ENCODE measurements around the gene NOSIP. TPM values are rescaled to one million over a fixed set of nuclear protein-coding genes. Genes with fewer than 3 reads are reported as not detected.

The NOSIP gene
- total RNA-seq, 1 donor from 2014 or later: 45.5 TPM

- no peak for DNase-seq
- intact Hi-C loops (cut with DNase I): no loop called here
Measured at GRCh38 chr19:49596954-49597702, 16.8 kb upstream of the NOSIP start.

GRCh38 chr19:49596407-49596806 lies 16.1 kb upstream of the NOSIP start:
- intact Hi-C loops (cut with DNase I): no loop called here
- ATAC-seq (ENCODE audit: poor library complexity) (no peak), DNase-seq (no peak)

More at GRCh38 chr19:49596954-49597702, 16.8 kb upstream of the NOSIP start:
- no peak for ATAC-seq (ENCODE audit: poor library complexity)

GRCh38 chr19:49595819-49596404 lies 15.6 kb upstream of the NOSIP start:
- intact Hi-C loops (cut with DNase I): no loop called here
- no peak for DNase-seq
- no peak for ATAC-seq (ENCODE audit: poor library complexity)

DNA sequence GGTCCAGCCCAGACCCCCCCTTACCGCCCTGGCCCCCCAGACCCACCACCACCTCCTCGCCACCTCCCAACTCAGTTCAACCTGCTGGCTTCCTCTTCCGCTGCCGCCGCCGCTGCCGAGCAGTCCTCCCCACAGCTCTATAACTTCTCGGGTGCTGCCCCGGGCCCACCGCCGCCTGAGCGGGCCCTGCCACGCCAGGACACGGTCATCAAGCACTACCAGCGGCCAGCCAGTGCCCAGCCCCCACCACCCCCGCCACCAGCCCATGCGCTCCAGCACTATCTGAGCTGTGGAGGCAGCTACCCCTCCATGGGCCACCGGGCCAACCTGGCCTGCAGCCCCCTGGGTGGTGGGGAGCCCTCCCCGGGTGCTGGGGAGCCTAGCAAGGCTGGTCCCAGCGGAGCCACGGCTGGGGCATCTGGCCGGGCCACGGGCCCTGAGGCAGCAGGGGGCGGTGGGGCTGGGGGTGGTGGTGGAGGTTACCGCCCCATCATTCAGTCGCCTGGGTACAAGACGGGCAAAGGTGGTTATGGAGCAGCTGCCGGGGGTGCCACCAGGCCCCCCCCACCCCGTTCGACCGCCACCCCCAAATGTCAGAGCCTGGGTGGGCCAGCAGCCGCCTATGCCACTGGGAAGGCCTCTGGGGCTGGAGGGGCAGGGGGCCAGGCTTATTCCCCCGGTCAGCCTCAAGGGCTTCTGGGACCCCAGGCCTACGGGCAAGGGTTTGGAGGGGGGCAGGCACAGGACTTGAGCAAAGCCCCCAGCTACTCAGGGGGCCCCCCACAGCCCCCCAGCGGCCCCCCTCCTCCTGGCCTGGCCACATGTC lies 14.8 kb upstream of the NOSIP start:
- DNase-seq: no peak
- intact Hi-C loops (cut with DNase I): no loop called here
- ATAC-seq (ENCODE audit: poor library complexity): no peak

GRCh38 chr19:49594157-49594992 lies 14.0 kb upstream of the NOSIP start:
- DNase-seq (no peak), ATAC-seq (ENCODE audit: poor library complexity) (no peak)
- intact Hi-C loops (cut with DNase I): no loop called here

DNA sequence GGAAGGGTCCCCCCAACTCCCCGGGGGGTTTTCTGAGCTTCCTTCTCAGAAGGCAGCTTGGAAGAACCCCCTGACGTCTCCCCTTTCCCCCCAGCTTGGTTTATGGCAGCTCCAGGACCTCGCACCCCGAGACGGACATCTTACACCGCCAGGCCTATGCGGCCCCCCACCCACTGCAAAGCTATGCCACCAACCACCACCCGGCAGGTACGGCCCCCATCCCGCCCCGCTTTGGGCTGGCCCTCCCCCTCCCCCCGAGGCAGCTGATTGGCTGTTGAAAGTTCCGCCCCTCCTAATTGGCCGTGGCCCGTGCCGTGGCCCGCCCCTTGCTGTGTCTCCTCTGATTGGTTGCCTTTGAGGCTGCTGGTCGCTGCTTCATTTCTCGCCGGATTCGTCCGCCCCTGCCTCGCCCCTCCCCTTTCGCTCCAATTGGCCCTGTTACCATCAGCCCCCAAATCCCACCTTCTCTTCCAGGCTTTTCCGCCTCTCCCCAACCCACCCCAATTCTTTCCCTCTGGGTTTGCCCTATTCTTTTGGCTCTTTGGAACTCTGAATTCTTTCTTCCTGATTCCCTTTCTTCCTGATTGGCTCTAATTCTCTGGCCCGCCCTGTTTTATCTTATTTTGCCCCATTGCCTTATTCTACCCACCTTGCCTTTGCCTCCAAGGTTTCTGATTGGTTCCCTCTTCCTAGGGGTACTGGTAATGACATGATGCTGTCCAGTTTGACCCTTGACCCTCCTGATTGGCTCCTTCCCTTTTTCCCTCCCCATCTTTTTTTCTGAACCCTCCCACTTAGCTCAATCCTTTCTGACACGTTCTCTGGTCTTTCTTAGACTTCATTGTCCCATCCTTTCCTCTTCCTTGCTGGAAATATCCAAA lies 13.1 kb upstream of the NOSIP start:
- intact Hi-C loops (cut with DNase I): loop anchor here (2.0 kb wide), 1 partner anchor 45 kb away; no protein-coding TSS in a partner anchor
- peak; percentile 64 for ATAC-seq (ENCODE audit: poor library complexity)
- peak; percentile 95 for DNase-seq

- no peak for DNase-seq
- intact Hi-C loops (cut with DNase I): loop anchor here (2.0 kb wide), 1 partner anchor 46 kb away; no protein-coding TSS in a partner anchor
- ATAC-seq (ENCODE audit: poor library complexity): no peak
Measured at GRCh38 chr19:49592486-49593232, 12.3 kb upstream of the NOSIP start.

DNA sequence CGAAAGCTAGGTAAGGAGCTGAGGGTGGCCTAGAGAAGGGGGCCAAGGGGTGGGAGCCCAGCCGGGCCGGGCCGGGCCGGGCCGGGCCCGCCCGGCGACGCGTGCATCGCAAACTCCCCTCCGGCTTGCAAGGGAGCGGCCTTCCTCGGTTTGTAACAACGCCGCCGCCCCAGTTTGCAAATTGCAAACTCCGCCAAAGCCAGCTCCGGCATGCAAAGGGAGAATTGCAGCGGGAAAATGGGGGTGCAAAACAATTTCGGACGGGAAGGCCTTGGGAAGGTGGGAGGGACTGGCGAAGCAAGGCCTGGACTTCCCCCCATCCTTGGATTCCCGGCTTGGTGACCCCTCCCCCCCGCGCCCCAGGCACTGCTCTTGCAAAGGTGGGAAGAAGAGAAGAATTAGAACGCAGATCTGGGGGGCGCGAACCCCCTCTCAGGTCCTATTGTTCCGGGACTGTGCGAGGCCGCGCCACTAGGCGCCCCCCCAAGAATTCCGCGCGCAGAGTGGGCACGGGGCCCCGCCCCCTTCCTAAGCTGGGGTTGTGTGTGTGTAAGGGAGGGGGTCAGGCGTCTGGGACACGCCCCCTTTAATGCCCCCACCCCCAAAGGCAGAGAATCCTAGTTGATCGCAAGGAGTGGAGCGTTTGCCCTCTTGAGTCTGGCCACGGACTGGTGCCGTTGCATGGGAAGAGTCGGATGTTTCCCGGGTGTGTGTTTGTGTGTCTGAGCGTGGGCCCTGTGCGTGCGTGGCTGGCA lies 11.6 kb upstream of the NOSIP start:
- no peak for ATAC-seq (ENCODE audit: poor library complexity)
- DNase-seq: peak; percentile 66
- intact Hi-C loops (cut with DNase I): loop anchor here (2.0 kb wide), 1 partner anchor 47 kb away; no protein-coding TSS in a partner anchor

DNA sequence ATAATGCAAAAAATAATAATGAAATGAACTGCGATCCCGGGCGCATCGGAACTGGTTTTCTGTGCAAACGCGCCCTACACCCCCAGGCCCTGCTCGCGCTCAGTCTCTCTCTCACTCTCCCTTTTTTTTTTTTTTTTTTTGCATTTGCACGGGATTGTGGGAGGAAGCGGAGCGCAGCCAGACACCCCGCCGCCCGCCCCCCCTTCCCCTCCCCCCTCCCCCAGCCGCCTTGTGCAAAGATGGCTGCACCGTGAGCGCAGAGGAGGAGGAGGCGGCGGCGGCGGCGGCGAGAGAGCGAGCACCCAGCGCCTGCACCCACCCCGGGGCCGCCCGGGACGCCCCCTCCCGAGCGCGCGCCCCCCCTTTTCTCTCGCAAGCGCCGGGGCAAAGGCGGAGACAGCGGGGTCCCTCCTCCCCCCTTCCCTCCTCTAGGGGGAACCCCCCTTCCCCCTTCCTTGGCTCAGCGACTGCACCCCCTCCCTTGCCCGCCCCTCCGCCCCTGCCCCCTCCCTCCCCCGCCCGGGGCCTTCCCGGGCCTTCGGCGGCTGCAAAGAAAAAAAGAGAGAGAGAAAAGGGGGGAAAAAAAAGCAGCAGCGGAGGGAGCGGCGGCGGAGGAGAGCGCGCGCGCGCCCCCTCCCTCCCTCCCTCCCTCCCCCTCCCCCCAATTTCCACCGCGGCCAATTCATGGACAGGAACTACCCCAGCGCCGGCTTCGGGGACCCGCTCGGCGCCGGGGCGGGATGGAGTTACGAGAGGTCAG lies 10.8 kb upstream of the NOSIP start, which contains the start of gene PRR12:
Gene PRR12 (plus strand): TSS at position 212 of the 760 bp plus-strand sequence. CDS start 473 bp downstream, at position 685.
- intact Hi-C loops (cut with DNase I): no loop called here
- peak; percentile 73 for ATAC-seq (ENCODE audit: poor library complexity)
- peak; percentile 72 for DNase-seq

- peak; percentile 86 for ATAC-seq (ENCODE audit: poor library complexity)
- peak; percentile 97 for DNase-seq
- intact Hi-C loops (cut with DNase I): no loop called here
Measured at GRCh38 chr19:49590071-49590970, 10.0 kb upstream of the NOSIP start.

GRCh38 chr19:49589502-49589905 lies 9.1 kb upstream of the NOSIP start:
- intact Hi-C loops (cut with DNase I): no loop called here
- ATAC-seq (ENCODE audit: poor library complexity) (no peak), DNase-seq (no peak)

DNA sequence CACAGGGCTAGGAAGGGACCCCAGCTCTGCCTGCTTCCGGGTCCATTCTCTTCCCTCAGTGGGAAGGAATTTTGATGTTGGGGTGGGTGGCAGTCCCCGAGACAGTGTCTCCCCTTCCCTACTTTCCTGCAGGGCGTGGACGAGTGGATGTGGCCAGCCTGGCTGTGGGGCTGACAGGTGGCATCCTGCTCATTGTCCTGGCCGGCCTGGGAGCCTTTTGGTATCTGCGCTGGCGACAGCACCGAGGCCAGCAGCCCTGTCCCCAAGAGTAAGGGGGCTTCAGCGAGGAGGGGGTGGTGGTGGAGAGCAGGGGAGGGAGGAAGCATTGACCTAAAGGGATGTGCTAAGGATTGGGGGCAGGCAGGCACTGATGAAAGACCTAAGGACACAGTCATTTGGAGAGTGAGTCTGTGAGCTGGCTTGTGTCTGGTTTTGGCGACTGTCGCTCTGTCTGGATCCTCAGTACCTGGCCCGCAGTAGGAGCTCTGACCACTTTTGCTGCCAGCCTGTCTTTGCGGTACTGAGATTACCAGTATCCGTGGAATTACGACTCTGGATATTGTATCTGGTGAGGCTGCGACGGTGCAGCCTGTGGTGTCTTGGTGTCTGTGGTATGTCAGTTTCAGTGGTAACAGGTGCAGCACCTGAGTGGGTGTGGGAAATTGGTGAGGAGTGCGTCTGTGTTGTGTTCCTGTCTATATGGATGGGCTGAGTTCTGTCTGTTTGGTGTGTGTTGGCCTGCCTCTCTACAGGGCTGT lies 8.2 kb upstream of the NOSIP start:
- DNase-seq: no peak
- intact Hi-C loops (cut with DNase I): no loop called here
- no peak for ATAC-seq (ENCODE audit: poor library complexity)

GRCh38 chr19:49587227-49587626 lies 6.9 kb upstream of the NOSIP start:
- DNase-seq (peak; percentile 8), ATAC-seq (ENCODE audit: poor library complexity) (no peak)
- intact Hi-C loops (cut with DNase I): no loop called here

DNA sequence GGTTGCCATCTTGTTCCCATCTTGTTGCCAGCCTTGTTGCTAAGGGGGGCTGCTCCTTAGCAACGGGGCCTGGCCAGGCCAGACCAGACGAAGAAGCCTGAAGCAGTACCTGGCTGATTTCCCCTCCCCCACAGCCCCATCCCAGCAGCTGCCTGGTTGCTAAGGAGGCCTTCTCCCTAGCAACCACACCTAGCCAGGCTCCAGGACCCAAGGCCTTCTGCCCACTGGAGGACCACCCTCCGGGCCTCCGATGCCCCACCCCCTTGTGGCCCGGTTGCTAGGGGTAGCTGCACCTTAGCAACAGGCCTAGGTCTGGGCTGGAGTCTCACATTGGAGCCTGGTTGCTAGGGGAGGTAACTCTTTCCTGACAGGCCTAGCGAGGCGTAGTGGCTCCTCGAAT lies 4.7 kb upstream of the NOSIP start:
- no peak for DNase-seq
- no peak for ATAC-seq (ENCODE audit: poor library complexity)
- intact Hi-C loops (cut with DNase I): no loop called here

Measured in Right ventricle myocardium superior (tissue), 1 donor.